Measurements from ENCODE around the gene HRAS. TPM values are rescaled to one million over a fixed set of nuclear protein-coding genes. Genes with fewer than 3 reads are reported as not detected.

Gene HRAS
- total and polyA plus RNA-seq, 2 of the 8 experiments (the other 6 are each of a cell fraction or from before 2014, with no cell fraction given): 44.3 to 54.7 TPM

DNA sequence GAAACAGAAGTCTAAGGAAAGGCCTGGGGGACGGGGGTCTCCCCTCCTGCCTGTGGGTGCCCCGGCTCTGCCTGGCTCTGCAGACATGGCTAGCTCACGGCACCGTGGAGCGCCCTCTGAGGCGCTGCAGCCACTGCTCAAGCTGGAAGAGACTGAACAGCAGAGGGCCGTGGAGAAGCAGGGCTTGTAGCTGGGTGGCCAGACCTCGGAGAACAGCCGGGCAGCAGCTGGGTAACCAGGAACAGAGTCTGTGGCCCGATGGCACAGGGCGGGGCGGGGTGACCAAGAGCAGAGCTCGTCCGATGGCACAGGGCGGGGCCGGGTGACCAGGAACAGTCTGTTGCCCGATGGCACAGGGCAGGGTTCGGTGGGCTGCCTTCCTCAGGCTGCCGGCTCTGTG lies 46.4 kb downstream of the HRAS start (continued):
- TF ChIP-seq EP300 (IDR thresholded peaks at IDR 0.05; ENCODE audit: borderline replicate concordance in 1 of 2, low read depth in 2 of 2, low read length in 2 of 2) (no peak), POLR2AphosphoS5 (IDR thresholded peaks at IDR 0.05; ENCODE audit: low read depth, low read length) (no peak), CHD7 (IDR thresholded peaks at IDR 0.05; ENCODE audit: insufficient replicate concordance, low read length) (no peak), RAD21 (IDR thresholded peaks at IDR 0.05 in 1 of 2, conservative IDR thresholded peaks at IDR 0.05 in 1 of 2; ENCODE audit: low read depth in 2 of 2, low read length in 2 of 2) (no peak), GTF2F1 (IDR thresholded peaks at IDR 0.05; ENCODE audit: borderline replicate concordance, low read depth, low read length) (no peak)

All from H1 (cell line).